ENCODE data around the gene SLC7A14. TPM values are rescaled to one million over a fixed set of nuclear protein-coding genes. Genes with fewer than 3 reads are reported as not detected.

SLC7A14 gene
- total RNA-seq, 1 experiment from 2014 or later = not detected

- Histone ChIP-seq H3K4me3 (ENCODE audit: low read depth, low read length, poor library complexity, severe bottlenecking) (no peak overlapping the region), H3K27ac (ENCODE audit: low read depth, low read length, poor library complexity, severe bottlenecking) (no peak overlapping the region), H3K4me1 (ENCODE audit: insufficient read depth, low read length, poor library complexity, severe bottlenecking) (no peaks in the 10 kb centered on the region), H3K36me3 (ENCODE audit: insufficient read depth, low read length, poor library complexity, severe bottlenecking) (no peaks in the 10 kb centered on the region), H3K9me3 (ENCODE audit: low read depth, low read length, poor library complexity, severe bottlenecking) (no peaks in the 10 kb centered on the region), H3K27me3 (replicated peaks; ENCODE audit: insufficient read depth, low read depth, low read length, poor library complexity) (no peaks in the 10 kb centered on the region)
- POLR2A ChIA-PET (ENCODE audit: low non-redundant PET) = no interaction called here
- DNase-seq (ENCODE audit: low spot score) = no peak
- TF ChIP-seq CTCF (conservative IDR thresholded peaks at IDR 0.05; ENCODE audit: low read depth, low read length) (no peak), EZH2 (IDR thresholded peaks at IDR 0.05; ENCODE audit: borderline replicate concordance, low read depth, low read length, poor library complexity, severe bottlenecking) (no peak)
- no TSS peak for BruUV-seq (replicated peaks)
- CTCF ChIA-PET = no interaction called here
- intact Hi-C loops (cut with micrococcal nuclease; ENCODE audit: unreplicated experiment) = no loop called here
Observed at GRCh38 chr3:170497207-170498095, 88.4 kb downstream of the SLC7A14 start.

- ChIA-PET POLR2A (ENCODE audit: low non-redundant PET) (no interaction called here), CTCF (no interaction called here)
- Histone ChIP-seq H3K27me3 (replicated peaks; ENCODE audit: insufficient read depth, low read depth, low read length, poor library complexity) (no peaks in the 10 kb centered on the region), H3K4me1 (ENCODE audit: insufficient read depth, low read length, poor library complexity, severe bottlenecking) (no peaks in the 10 kb centered on the region), H3K36me3 (ENCODE audit: insufficient read depth, low read length, poor library complexity, severe bottlenecking) (no peaks in the 10 kb centered on the region), H3K27ac (ENCODE audit: low read depth, low read length, poor library complexity, severe bottlenecking) (no peak overlapping the region), H3K4me3 (ENCODE audit: low read depth, low read length, poor library complexity, severe bottlenecking) (no peak overlapping the region), H3K9me3 (ENCODE audit: low read depth, low read length, poor library complexity, severe bottlenecking) (no peaks in the 10 kb centered on the region)
- TF ChIP-seq EZH2 (IDR thresholded peaks at IDR 0.05; ENCODE audit: borderline replicate concordance, low read depth, low read length, poor library complexity, severe bottlenecking) = no peak
- TF ChIP-seq CTCF (conservative IDR thresholded peaks at IDR 0.05; ENCODE audit: low read depth, low read length) = no peak
- intact Hi-C loops (cut with micrococcal nuclease; ENCODE audit: unreplicated experiment) = no loop called here
- DNase-seq (ENCODE audit: low spot score) = no peak
- BruUV-seq (replicated peaks) = no TSS peak
Observed at GRCh38 chr3:170496868-170497140, 89.1 kb downstream of the SLC7A14 start.

GRCh38 chr3:170496026-170496867 lies 89.6 kb downstream of the SLC7A14 start:
- Histone ChIP-seq H3K4me1 (ENCODE audit: insufficient read depth, low read length, poor library complexity, severe bottlenecking) (no peaks in the 10 kb centered on the region), H3K4me3 (ENCODE audit: low read depth, low read length, poor library complexity, severe bottlenecking) (no peak overlapping the region), H3K36me3 (ENCODE audit: insufficient read depth, low read length, poor library complexity, severe bottlenecking) (no peaks in the 10 kb centered on the region), H3K9me3 (ENCODE audit: low read depth, low read length, poor library complexity, severe bottlenecking) (no peaks in the 10 kb centered on the region), H3K27me3 (replicated peaks; ENCODE audit: insufficient read depth, low read depth, low read length, poor library complexity) (no peaks in the 10 kb centered on the region), H3K27ac (ENCODE audit: low read depth, low read length, poor library complexity, severe bottlenecking) (no peak overlapping the region)
- intact Hi-C loops (cut with micrococcal nuclease; ENCODE audit: unreplicated experiment) = no loop called here
- TF ChIP-seq EZH2 (IDR thresholded peaks at IDR 0.05; ENCODE audit: borderline replicate concordance, low read depth, low read length, poor library complexity, severe bottlenecking) (no peak), CTCF (conservative IDR thresholded peaks at IDR 0.05; ENCODE audit: low read depth, low read length) (0 out of 2 replicates have a peak, but pooled peaks have one; percentile 24)
- BruUV-seq (replicated peaks) = no TSS peak
- CTCF ChIA-PET = interaction anchor here (0.6 to 0.8 kb wide), 2 partner anchors 10 to 30 kb away, joined by 3 to 5 read pairs; no protein-coding TSS in a partner anchor
- POLR2A ChIA-PET (ENCODE audit: low non-redundant PET) = interaction anchor here (0.7 kb wide), 1 partner anchor 89 kb away, joined by 4 read pairs; the partner anchor contains the start of gene SLC7A14
- no peak for DNase-seq (ENCODE audit: low spot score)

Data from A673 (cell line).